Omental fat pad (tissue), 4 donors: ENCODE results near the gene RTN4. TPM values are rescaled to one million over a fixed set of nuclear protein-coding genes. Genes with fewer than 3 reads are reported as not detected.

Experiments used
- ATAC-seq: fragments of 150-250 bp; one replicate; pipeline ENCODE4 v1.9.1; 2016; ENCODE audit warnings: mild to moderate bottlenecking, moderate library complexity; ENCODE audit not compliant: low FRiP score
- DNase-seq: peaks from one replicate; pipeline ENCODE4 v3.0.0-alpha.2; 2019; ENCODE audit warnings: low spot score
- CTCF ChIP-seq, 3 donors: fragments of 450-650 bp; IDR thresholded peaks; one replicate each; pipeline ENCODE4 v1.5.1; 2016 to 2017; ENCODE audit warnings: antibody characterized with exemption in 3 of 3, mild to moderate bottlenecking in 3 of 3, moderate library complexity in 2 of 3
- total RNA-seq, 4 donors: library from RNA; depleted of rRNA; stranded (reverse); fragments of >200 nt; gene quantifications; one replicate each; pipeline ENCODE4 v1.1.0, GENCODE V29; 2016

RTN4 gene
- total RNA-seq, 4 donors from 2014 or later, result 308 to 566 (median 400) TPM

DNA sequence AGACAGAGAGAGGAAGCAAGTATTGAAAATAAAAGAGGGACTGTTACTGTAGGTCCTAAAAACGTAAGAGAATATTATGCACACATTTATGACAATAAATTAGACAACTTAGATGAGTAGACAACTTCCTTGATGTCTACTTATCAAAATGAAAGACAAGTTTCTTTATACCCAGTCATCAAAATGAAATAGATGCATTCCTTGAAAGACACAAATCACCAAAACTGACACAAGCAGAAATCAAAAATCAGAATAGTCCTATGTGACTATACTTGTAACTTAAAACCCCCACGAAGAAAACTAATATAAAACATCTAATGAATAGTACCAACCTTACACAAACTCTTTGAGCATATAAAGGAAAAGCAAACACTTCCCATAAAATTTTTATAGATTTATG, 14.5 kb downstream of the RTN4 start:
- ATAC-seq (no peak), DNase-seq (no peak)
- no peak for TF ChIP-seq CTCF (IDR thresholded peaks at IDR 0.05)

GRCh38 chr2:55033921-55034320, 16.3 kb downstream of the RTN4 start:
- DNase-seq (no peak), ATAC-seq (no peak)
- TF ChIP-seq CTCF (IDR thresholded peaks at IDR 0.05), result no peak

GRCh38 chr2:55033076-55033742, 17.0 kb downstream of the RTN4 start:
- no peak for ATAC-seq
- no peak for DNase-seq

DNA sequence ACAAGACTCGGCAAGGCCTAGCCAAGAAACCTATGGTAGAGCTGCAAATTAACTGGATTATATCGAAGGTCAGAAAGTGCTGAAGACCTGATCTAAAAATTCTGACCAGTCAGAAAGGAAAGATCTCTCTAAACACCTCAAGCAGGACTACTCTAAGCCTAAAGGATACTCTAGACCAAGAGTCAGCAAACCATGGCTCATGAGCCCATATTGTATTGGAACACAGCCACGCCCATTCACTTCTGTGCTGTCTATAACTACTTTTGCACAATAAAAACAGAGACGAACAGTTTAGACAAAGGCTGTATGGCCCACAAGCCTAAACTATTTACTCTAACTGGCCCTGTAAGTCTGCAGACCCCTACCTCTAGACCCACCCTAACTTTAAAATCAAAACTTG, 18.7 kb downstream of the RTN4 start:
- ATAC-seq (no peak), DNase-seq (no peak)
- no peak for TF ChIP-seq CTCF (IDR thresholded peaks at IDR 0.05)

More at GRCh38 chr2:55033076-55033742, 17.0 kb downstream of the RTN4 start:
- no peak for TF ChIP-seq CTCF (IDR thresholded peaks at IDR 0.05)

DNA sequence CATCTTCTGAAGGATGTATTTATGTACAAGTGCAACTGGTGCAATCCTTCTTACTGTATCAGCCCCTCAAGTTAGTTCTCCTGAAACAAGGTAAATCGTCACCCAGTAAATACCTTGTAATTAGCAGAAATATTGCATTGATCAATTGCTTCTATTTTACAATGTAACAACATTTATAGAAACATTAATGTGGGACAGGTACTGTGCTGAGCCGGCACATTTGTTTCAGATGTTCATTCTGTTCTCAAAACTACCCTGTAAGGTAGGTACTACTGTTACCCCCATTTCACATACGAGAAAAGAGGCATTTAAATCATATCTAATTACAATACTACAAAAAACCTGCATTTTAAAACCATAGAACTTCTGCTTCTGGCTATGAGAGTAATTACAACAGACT, 19.5 kb downstream of the RTN4 start:
- ATAC-seq (no peak), DNase-seq (no peak)
- no peak for TF ChIP-seq CTCF (IDR thresholded peaks at IDR 0.05)

- DNase-seq (no peak), ATAC-seq (no peak)
- no peak for TF ChIP-seq CTCF (IDR thresholded peaks at IDR 0.05)
These were observed 21.2 kb downstream of the RTN4 start for GRCh38 chr2:55029098-55029497.

DNA sequence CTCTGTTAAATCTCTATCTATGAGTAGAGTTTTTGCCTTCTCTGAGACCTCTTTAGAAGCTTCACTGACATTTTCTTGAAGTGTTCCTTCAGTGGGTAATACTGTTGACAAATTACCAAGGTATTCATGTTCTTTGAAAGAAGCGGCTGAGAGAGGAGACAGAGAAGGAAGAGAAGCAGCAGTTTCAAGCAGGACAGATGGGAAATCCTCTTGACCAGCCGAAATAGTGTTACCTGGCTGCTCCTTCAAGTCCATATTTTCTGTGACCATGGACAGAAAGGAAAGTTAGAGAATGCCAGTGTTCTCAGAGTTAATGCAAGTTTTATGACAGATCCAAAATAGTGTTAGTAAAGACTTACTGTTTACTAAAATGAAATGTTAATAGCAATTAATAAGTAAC, 23.0 kb downstream of the RTN4 start:
- TF ChIP-seq CTCF (IDR thresholded peaks at IDR 0.05), result no peak
- no peak for ATAC-seq
- DNase-seq, result no peak
